Tibial nerve (tissue), 4 donors: ENCODE results near the gene CSNK1D.

ENCODE experiments used
- EP300 ChIP-seq, 2 donors: sonication (generic); formaldehyde crosslinking; IDR thresholded peaks; one replicate each; pipeline ENCODE4 v1.6.1; 2017; ENCODE audit warnings: antibody characterized with exemption in 2 of 2, mild to moderate bottlenecking in 1 of 2
- POLR2A ChIP-seq, 2 donors: fragments of 450-650 bp; IDR thresholded peaks; one replicate each; pipeline ENCODE4 v1.6.1; 2017; ENCODE audit warnings: antibody characterized with exemption in 2 of 2, mild to moderate bottlenecking in 2 of 2, moderate library complexity in 2 of 2
- TF ChIP-seq, protein P1 (sequence below), 5 experiments: fragments of 200-600 bp in 3 of 5; fragments of 450-650 bp in 2 of 5; sonication (generic) in 3 of 5; IDR thresholded peaks; one replicate each; pipeline ENCODE4 v1.5.1; 2016 to 2019; ENCODE audit warnings: antibody characterized with exemption in 5 of 5, mild to moderate bottlenecking in 3 of 5, moderate library complexity in 2 of 5

- TF ChIP-seq, protein P1, sequence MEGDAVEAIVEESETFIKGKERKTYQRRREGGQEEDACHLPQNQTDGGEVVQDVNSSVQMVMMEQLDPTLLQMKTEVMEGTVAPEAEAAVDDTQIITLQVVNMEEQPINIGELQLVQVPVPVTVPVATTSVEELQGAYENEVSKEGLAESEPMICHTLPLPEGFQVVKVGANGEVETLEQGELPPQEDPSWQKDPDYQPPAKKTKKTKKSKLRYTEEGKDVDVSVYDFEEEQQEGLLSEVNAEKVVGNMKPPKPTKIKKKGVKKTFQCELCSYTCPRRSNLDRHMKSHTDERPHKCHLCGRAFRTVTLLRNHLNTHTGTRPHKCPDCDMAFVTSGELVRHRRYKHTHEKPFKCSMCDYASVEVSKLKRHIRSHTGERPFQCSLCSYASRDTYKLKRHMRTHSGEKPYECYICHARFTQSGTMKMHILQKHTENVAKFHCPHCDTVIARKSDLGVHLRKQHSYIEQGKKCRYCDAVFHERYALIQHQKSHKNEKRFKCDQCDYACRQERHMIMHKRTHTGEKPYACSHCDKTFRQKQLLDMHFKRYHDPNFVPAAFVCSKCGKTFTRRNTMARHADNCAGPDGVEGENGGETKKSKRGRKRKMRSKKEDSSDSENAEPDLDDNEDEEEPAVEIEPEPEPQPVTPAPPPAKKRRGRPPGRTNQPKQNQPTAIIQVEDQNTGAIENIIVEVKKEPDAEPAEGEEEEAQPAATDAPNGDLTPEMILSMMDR (IDR thresholded peaks at IDR 0.05), result no peak
- TF ChIP-seq POLR2A (IDR thresholded peaks at IDR 0.05) (no peak), EP300 (IDR thresholded peaks at IDR 0.05) (no peak)
These were observed 38.3 kb downstream of the CSNK1D start for GRCh38 chr17:82235056-82235774.
